HG03342 (cell line): Measurements from ENCODE around the gene DTX1.

Source experiments
- ATAC-seq: cut with Tn5 transposase; IDR thresholded peaks from one replicate; pipeline ENCODE4 v1.9.1; 2021; ENCODE audit warnings: mild to moderate bottlenecking, moderate library complexity; ENCODE audit not compliant: unreplicated experiment

Gene DTX1

DNA sequence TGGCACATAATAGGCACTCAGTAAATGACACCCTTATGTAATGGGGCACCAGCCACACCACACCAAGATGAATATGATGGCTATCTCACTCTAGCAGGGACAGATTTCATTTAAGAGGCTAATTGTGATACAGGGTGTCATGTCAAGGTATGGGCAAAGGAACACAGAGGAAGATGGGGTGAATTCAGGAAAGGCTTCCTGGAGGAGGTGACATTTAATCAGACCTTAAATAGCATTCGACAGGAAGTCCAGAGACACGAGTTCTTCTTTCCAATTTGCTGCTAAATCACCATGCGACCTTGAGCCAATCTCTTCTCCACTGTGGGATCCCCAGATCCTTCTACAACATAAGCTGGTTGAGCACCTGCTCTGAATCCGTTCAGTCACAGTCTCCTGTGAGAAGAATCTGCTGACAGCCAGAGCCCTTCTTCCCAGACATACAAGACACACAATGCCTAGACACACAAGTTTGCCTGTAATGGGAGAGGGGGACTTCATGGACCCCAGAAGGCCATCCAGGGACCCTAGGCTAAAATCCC lies 1.5 kb upstream of the DTX1 start:
- ATAC-seq, result no peak

DNA sequence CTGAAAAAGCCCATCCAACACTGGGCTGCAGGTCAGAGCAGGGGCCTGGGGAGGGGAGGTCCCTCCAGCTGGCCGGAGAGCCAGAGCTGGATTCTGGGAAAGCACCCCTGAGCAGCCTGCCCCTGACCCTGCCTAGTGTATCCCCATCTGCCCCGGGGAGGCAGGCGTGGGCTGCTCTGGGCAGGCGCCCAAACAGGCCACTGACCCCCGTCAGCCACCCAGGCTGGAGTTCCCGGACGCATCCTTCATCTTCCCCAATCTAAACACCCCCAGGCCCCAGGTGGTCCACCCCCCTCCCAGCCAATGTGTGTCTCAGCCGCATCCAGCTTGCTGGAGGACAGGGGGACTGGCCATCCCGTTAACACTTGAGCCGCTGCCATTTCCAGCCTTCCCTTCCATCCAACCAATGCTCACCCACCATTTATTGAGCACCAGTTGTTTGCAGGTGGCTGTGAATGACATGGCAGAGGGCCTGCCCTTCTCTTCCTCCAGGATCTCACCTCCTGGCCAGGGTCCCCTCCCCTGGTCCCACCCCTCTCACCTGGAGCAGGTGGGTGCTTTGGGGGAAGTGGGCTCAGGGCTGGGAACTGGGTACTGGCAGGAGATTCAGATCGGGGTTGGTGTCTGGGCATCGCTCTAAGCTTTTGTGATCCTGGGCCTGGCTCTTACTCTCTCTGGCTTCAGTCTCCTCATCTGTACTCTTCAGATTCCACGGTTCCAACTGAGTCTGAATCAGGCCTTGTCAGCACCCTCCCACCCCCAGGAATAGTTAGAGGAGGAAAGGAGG lies 743 bp upstream of the DTX1 start:
- ATAC-seq, result no peak

DNA sequence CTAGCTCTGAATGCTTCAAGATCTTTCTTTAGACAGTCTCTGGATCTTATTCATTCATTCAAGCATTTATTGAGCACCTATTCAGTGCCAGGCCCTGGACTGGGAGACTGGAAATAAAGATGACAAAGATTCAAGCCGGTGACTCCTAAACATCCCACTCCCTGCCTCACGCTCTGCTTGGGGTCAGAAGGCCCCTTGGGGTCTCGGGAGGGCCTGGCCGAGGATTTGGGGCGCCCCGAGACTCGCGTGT lies 224 bp upstream of the DTX1 start:
- no peak for ATAC-seq

- no peak for ATAC-seq
These were observed 1.3 kb downstream of the DTX1 start for GRCh38 chr12:113057565-113058485.

GRCh38 chr12:113058553-113058952 lies 2.0 kb downstream of the DTX1 start:
- no peak for ATAC-seq

DNA sequence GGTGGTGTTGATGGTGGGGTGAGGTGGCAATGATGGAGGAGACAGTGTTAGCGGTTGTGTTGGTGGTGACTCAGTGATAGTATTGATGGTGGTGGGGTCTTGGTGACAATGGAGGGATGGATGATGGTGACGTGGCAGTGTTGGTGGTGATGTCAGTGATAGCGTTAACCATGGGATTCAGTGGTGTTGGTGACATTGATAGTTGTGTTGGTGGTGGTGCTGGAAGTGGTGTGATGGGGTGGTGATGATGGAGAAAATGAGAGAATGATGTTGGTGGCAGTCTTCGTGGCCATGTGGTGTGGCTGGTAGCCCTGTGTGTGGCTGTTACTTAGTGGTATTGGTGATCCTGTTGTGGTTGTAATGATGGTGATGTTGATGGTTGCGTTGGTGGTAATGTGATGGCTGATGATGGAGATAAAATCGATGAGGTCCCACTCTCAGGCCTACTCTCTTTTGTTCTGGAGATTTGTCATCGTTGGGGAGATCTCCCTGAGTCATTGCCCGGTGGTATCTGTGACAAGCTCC lies 2.6 kb downstream of the DTX1 start:
- no peak for ATAC-seq

GRCh38 chr12:113060336-113060960 lies 3.9 kb downstream of the DTX1 start:
- no peak for ATAC-seq

DNA sequence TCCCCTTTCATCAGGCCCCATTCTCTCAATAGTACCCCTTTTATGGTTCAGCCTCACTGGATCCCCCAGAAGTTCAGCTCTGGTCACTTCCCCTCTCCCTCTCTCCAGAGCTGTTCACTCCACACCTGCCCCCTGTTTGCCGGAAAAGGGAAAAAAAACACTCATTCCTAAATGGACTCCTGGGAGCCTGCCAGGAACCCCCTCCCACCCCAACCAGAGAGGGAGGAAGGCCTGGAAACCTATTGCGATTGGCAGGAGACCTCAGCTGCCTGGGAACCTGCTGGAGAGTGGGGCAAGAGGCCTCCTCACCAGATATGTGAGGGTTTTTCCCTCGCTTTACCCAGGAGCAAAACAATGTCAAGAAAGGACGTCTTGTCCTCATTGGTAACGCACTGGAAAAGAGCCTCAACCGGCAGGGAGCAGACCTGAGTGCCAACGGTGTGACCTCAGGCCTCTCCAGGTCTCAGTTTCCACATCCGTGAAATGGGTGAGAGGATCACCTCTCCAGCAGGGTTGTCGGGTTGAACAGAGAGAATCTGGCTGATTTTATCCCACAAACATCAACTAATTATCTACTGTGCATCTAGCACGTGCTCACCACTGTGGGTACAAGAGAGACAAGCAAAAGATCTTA lies 4.6 kb downstream of the DTX1 start:
- ATAC-seq, result no peak

DNA sequence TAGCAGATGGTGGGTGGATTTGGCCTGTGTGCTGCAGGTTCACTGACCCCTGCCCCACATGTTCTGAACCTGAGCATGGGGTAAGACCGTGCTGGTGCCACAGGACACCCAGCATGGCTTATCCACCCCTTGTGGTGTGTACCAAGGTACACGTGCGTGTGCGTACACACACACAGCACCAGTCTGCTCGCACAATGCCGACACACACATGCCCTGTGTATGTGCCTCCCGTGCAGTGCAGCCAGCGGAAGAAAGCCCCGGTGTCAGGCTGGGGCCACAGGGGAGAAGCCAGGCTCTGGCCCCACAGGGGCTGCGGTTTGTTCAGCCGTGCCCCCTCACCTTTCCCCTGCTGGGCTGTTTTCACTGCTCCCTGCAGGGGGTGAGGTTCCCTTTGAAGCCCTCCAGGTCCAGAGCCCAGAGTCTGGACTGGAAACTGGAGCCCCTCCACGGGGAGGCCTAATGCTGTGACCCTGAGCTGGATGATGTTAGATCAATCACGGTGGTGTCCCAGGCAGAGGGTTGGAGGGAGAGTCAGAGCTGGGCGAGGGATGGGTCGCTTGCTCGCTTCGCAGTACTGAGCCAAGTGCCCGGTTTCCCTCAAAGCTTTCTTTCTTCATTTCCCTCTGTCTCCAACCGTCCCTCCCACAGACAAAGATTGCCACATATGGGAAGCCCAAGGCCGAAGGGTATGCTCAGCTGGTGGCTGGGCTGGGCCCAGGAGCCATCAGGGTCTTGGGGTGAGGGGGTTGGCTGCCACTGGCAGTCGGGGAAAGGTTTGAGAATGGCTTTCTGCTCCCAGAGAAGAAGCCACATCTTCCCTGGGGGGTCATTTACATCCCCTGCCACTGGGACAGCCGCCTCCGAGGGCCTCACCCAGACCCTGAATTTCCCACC lies 6.2 kb downstream of the DTX1 start:
- ATAC-seq, result no peak

GRCh38 chr12:113063396-113064350 lies 7.1 kb downstream of the DTX1 start:
- no peak for ATAC-seq

DNA sequence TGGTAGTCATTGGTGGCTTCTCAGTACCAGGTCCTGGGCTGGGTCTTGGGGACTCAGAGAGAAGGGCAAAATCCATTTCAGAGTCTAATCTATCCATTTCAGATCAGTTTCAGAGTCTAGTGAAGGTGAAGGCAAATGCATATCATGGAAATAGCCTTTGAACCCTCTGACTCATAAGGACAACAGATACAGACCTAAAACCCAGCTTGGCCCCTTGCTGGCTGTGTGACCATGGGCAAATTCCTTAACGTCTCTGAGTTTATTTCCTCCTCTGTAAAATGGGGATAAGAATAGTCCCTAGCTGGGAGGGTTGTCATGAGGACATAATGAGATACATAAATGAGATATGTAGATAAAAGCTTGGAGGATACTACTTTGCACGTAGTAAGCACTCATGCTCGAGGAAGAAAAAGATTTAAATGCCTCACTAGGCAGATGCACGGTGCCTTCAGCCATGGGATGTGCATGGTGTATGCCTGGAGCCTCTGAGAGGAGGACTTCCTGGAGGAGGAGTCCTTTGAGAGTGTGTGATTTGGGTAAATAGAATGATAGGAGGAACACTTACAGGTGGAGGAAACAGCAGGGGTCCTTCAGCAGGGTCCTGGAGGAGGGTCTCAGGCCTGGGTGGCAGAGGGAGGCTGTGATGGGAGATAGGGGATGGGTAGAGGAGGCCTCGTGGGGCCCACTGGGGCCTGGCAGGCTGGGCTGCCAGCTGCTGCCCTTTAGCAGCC lies 8.0 kb downstream of the DTX1 start:
- no peak for ATAC-seq

GRCh38 chr12:113065126-113066007 lies 8.8 kb downstream of the DTX1 start:
- ATAC-seq, result no peak

DNA sequence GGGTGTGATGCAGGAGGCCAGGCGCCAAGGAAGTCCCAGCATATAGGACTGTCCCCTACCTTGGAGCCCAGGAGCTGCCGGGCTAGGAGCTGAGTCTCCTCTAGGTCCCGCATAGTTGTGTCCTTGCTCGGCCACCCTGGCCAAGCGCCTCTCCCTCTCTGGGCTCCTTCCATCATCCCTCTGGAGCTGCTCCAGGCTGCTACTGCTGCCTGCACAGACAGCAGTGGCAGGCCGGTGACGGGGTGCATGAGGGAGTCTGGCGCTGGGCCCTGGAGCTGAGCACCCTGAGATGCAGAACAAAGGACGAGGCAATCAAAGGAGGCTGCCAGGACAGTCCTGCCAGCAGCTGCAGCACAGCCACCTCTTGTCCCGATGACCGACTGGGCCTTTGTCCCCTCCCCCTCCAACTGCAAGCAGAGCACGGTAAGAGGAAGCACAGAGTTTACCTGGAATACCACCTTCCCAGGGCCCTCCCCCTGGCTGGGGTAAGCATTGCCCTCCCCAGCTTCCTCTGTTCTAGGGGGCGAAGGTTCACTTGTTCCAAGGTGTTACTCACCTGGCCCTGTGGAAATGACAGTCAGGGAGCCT lies 10.4 kb downstream of the DTX1 start:
- ATAC-seq, result no peak

GRCh38 chr12:113067987-113068935 lies 11.7 kb downstream of the DTX1 start:
- ATAC-seq, result no peak

- ATAC-seq, result no peak
These were observed 12.6 kb downstream of the DTX1 start for GRCh38 chr12:113069149-113069548.

DNA sequence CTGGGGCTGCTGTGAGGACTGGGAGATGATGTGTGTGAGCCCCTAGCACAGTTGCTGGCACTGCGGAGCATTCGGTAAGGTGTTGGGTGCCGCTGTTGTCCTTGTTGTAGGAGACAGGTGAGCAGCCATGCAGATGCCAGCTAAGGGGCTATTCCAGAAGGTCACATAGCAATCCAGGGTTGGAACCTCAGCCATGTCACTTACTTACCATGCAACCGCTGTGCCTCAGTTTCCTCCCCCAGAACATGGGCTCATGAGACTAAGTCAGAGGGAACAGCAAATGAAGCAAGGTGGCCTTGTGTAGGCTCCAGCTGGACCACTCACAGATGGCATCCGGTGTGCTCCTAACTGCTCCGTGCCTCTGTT lies 13.2 kb downstream of the DTX1 start:
- ATAC-seq, result no peak
